H9 (cell line): Measurements from ENCODE around the gene PCCA. TPM values are rescaled to one million over a fixed set of nuclear protein-coding genes. Genes with fewer than 3 reads are reported as not detected.

Experiments used
- DNase-seq: peaks from one replicate; pipeline ENCODE4 v3.0.0-alpha.2; 2017
- H2AFZ ChIP-seq: one replicate; pipeline ENCODE4 v1.6.1; 2013; ENCODE audit warnings: mild to moderate bottlenecking, low read length, control low read depth, moderate library complexity
- H2AK5ac ChIP-seq: 2 replicates; pipeline ENCODE4 v1.6.1; 2013; ENCODE audit warnings: low read length, control low read depth, mixed read lengths; ENCODE audit not compliant: insufficient read length
- H2BK120ac ChIP-seq: one replicate; pipeline ENCODE4 v1.6.1; 2013; ENCODE audit warnings: low read depth, mild to moderate bottlenecking, low read length, control low read depth, inconsistent platforms; ENCODE audit not compliant: poor library complexity, severe bottlenecking
- H2BK12ac ChIP-seq: 2 replicates; pipeline ENCODE4 v1.6.1; 2013; ENCODE audit warnings: low read length, control low read depth, mixed read lengths, low read depth; ENCODE audit not compliant: insufficient read length
- H2BK15ac ChIP-seq: 2 replicates; pipeline ENCODE4 v1.6.1; 2013; ENCODE audit warnings: low read depth, low read length, control low read depth
- H2BK20ac ChIP-seq: one replicate; pipeline ENCODE4 v1.6.1; 2013; ENCODE audit warnings: low read depth, mild to moderate bottlenecking, low read length, control low read depth, inconsistent platforms; ENCODE audit not compliant: poor library complexity, severe bottlenecking
- H2BK5ac ChIP-seq: 2 replicates; pipeline ENCODE4 v1.6.1; 2013; ENCODE audit warnings: low read length, control low read depth, mixed read lengths; ENCODE audit not compliant: insufficient read length
- H3K14ac ChIP-seq: 2 replicates; pipeline ENCODE4 v1.6.1; 2013; ENCODE audit warnings: low read length, control low read depth; ENCODE audit not compliant: insufficient read depth
- H3K18ac ChIP-seq: 2 replicates; pipeline ENCODE4 v1.6.1; 2013; ENCODE audit warnings: low read depth, mild to moderate bottlenecking, mixed read lengths, low read length, control low read depth; ENCODE audit not compliant: insufficient read length
- H3K23ac ChIP-seq: 2 replicates; pipeline ENCODE4 v1.6.1; 2013; ENCODE audit warnings: low read length, control low read depth, mixed read lengths, low read depth; ENCODE audit not compliant: insufficient read length
- H3K23me2 ChIP-seq: 2 replicates; pipeline ENCODE4 v1.6.1; 2013; ENCODE audit warnings: low read depth, mild to moderate bottlenecking, mixed read lengths, low read length, control low read depth; ENCODE audit not compliant: insufficient read length, poor library complexity, severe bottlenecking
- H3K27ac ChIP-seq: 2 replicates; pipeline ENCODE4 v1.5.1; 2013; ENCODE audit warnings: low read length, control low read depth, mixed read lengths, low read depth; ENCODE audit not compliant: insufficient read length
- H3K27me3 ChIP-seq: 2 replicates; pipeline ENCODE4 v1.6.1; 2013; ENCODE audit warnings: low read length, control low read depth, inconsistent platforms; ENCODE audit not compliant: insufficient read depth
- H3K4ac ChIP-seq: 2 replicates; pipeline ENCODE4 v1.6.1; 2013; ENCODE audit warnings: low read depth, mild to moderate bottlenecking, control low read depth, inconsistent platforms, low read length, moderate library complexity
- H3K4me1 ChIP-seq: 2 replicates; pipeline ENCODE4 v1.6.1; 2013; ENCODE audit warnings: low read length, control low read depth, inconsistent platforms; ENCODE audit not compliant: insufficient read depth
- H3K4me2 ChIP-seq: 2 replicates; pipeline ENCODE4 v1.6.1; 2013; ENCODE audit warnings: low read length, control low read depth, mixed read lengths; ENCODE audit not compliant: insufficient read length, insufficient read depth
- H3K56ac ChIP-seq: 2 replicates; pipeline ENCODE4 v1.6.1; 2013; ENCODE audit warnings: low read depth, mild to moderate bottlenecking, mixed read lengths, low read length, control low read depth; ENCODE audit not compliant: insufficient read length
- H3K79me1 ChIP-seq: 2 replicates; pipeline ENCODE4 v1.6.1; 2013; ENCODE audit warnings: low read depth, mild to moderate bottlenecking, moderate library complexity, low read length, control low read depth, inconsistent platforms; ENCODE audit not compliant: insufficient read depth, poor library complexity, severe bottlenecking
- H3K79me2 ChIP-seq: 2 replicates; pipeline ENCODE4 v1.6.1; 2013; ENCODE audit warnings: low read length, control low read depth, inconsistent platforms; ENCODE audit not compliant: insufficient read depth
- H3K9ac ChIP-seq: 2 replicates; pipeline ENCODE4 v1.6.1; 2013; ENCODE audit warnings: low read length, control low read depth, mixed read lengths; ENCODE audit not compliant: insufficient read length; ENCODE audit errors: extremely low read depth
- H3K9me3 ChIP-seq: one replicate; pipeline ENCODE4 v1.6.1; 2013; ENCODE audit warnings: low read depth, low read length, inconsistent platforms; ENCODE audit not compliant: control insufficient read depth
- H3T11ph ChIP-seq: one replicate; pipeline ENCODE4 v1.6.1; 2013; ENCODE audit warnings: mild to moderate bottlenecking, low read length, control low read depth, inconsistent platforms
- H4K20me1 ChIP-seq: one replicate; pipeline ENCODE4 v1.6.1; 2013; ENCODE audit not compliant: control insufficient read depth, insufficient read length, insufficient read depth
- H4K5ac ChIP-seq: 2 replicates; pipeline ENCODE4 v1.6.1; 2013; ENCODE audit warnings: low read depth, mild to moderate bottlenecking, mixed read lengths, low read length, control low read depth; ENCODE audit not compliant: insufficient read length
- H4K8ac ChIP-seq: replicated peaks from 2 replicates; pipeline ENCODE4 v1.6.1; 2013; ENCODE audit warnings: low read length, control low read depth, mixed read lengths, low read depth; ENCODE audit not compliant: insufficient read length
- H4K91ac ChIP-seq: 2 replicates; pipeline ENCODE4 v1.6.1; 2013; ENCODE audit warnings: low read depth, mild to moderate bottlenecking, moderate library complexity, mixed read lengths, low read length, control low read depth; ENCODE audit not compliant: insufficient read length
- H3K27ac Mint-ChIP-seq, 3 experiments: 2 replicates in 2 of 3; 3 replicates in 1 of 3; pipeline ENCODE4 v1.8.0; 2020 to 2021; ENCODE audit warnings: mixed read lengths in 3 of 3, mild to moderate bottlenecking in 1 of 3, moderate library complexity in 1 of 3
- H3K27me3 Mint-ChIP-seq: 2 replicates; pipeline ENCODE4 v1.8.0; 2021; ENCODE audit warnings: low read depth, mild to moderate bottlenecking, moderate library complexity, mixed read lengths
- H3K36me3 Mint-ChIP-seq, 3 experiments: 2 replicates in 2 of 3; 3 replicates in 1 of 3; pipeline ENCODE4 v1.8.0; 2020 to 2021; ENCODE audit warnings: low read depth in 3 of 3, mixed read lengths in 3 of 3; ENCODE audit not compliant: insufficient read depth in 1 of 3
- H3K4me1 Mint-ChIP-seq, 2 experiments: 2 replicates each; pipeline ENCODE4 v1.8.0; 2020; ENCODE audit warnings: mixed read lengths in 2 of 2
- H3K4me3 Mint-ChIP-seq, 2 experiments: 2 replicates in 1 of 2; 3 replicates in 1 of 2; pipeline ENCODE4 v1.8.0; 2020 to 2021; ENCODE audit warnings: mild to moderate bottlenecking in 2 of 2, mixed read lengths in 2 of 2, moderate library complexity in 1 of 2
- H3K9me3 Mint-ChIP-seq, 2 experiments: 2 replicates in 1 of 2; 3 replicates in 1 of 2; pipeline ENCODE4 v1.8.0; 2020; ENCODE audit warnings: mild to moderate bottlenecking in 2 of 2, mixed read lengths in 2 of 2, moderate library complexity in 1 of 2
- WGBS: extraction: QIAGEN DNeasy Blood & Tissue Kit; methylation state at CpG from one replicate; pipeline ENCODE4 v1.1.7; 2013; ENCODE audit warnings: missing lambda C conversion rate, low lambda C conversion rate, mixed read lengths; ENCODE audit not compliant: insufficient read length; ENCODE audit errors: extremely low coverage; 5-methylcytosine and 5-hydroxymethylcytosine counted together
- total RNA-seq: library from RNA; stranded (reverse); gene quantifications from 2 replicates; pipeline ENCODE4 v1.2.1, GENCODE V29; 2021
- TF ChIP-seq, protein P1 (sequence below): fragments of 200-600 bp; sonication (generic); conservative IDR thresholded peaks from 3 replicates; pipeline ENCODE4 v1.8.0; 2021; ENCODE audit warnings: antibody characterized with exemption, mild to moderate bottlenecking

PCCA gene
- total RNA-seq, 1 experiment from 2014 or later: 56.5 TPM

DNA sequence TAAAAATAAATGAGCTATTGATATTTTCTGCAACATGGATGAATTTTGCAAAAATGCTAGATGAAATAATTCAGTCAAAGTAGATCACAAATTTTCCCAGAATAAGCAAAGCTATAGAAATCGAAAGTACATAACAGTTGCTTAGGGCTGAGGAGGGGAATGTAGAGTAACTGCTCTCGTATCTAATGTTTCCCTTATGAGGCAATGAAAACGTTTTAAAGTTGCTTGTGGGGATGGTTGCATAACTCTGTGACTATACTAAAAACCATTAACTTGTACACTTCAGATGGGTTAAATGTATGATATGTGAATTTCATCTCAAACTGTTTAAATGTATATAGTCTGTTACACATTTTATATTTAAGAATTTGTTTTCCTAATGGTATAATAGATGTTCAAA lies 268.0 kb downstream of the PCCA start:
- Mint-ChIP-seq H3K9me3 (no peaks in the 10 kb centered on the region), H3K4me1 (peaks cover 24 to 33% of the 10 kb centered on the region in 2 experiments), H3K27ac (no peak overlapping the region), H3K36me3 (peaks cover 2 to 7% (median 2%) of the 10 kb centered on the region in 3 experiments; a peak in 5 of 7 replicates), H3K4me3 (no peak overlapping the region), H3K27me3 (no peaks in the 10 kb centered on the region)
- no peak overlapping the region for H4K91ac ChIP-seq
- H4K20me1 ChIP-seq: no peaks in the 10 kb centered on the region
- no peak overlapping the region for H2BK5ac ChIP-seq
- no peak overlapping the region for H2BK120ac ChIP-seq
- no CpG with 5 or more reads among the region's 3 CpGs for WGBS
- H3T11ph ChIP-seq: no peak overlapping the region
- H2BK15ac ChIP-seq: no peak overlapping the region
- no peak overlapping the region for H2AFZ ChIP-seq
- no peak overlapping the region for H2BK12ac ChIP-seq
- no peak overlapping the region for H4K5ac ChIP-seq
- H3K4me1 ChIP-seq: peaks cover 8% of the 10 kb centered on the region
- H3K14ac ChIP-seq: no peak overlapping the region
- H3K79me1 ChIP-seq: no peaks in the 10 kb centered on the region
- no peak overlapping the region for H3K18ac ChIP-seq
- no peak overlapping the region for H3K4me2 ChIP-seq
- no peaks in the 10 kb centered on the region for H3K27me3 ChIP-seq
- no peak overlapping the region for H3K4ac ChIP-seq
- H2BK20ac ChIP-seq: no peak overlapping the region
- no peak overlapping the region for H2AK5ac ChIP-seq
- no peak overlapping the region for H3K23ac ChIP-seq
- no peaks in the 10 kb centered on the region for H3K23me2 ChIP-seq
- no peak overlapping the region for H4K8ac ChIP-seq
- H3K56ac ChIP-seq: no peak overlapping the region
- no peak for DNase-seq
- no peak overlapping the region for H3K27ac ChIP-seq
- no peaks in the 10 kb centered on the region for H3K9me3 ChIP-seq
- no peak overlapping the region for H3K9ac ChIP-seq
- H3K79me2 ChIP-seq: no peaks in the 10 kb centered on the region
- TF ChIP-seq, protein P1, sequence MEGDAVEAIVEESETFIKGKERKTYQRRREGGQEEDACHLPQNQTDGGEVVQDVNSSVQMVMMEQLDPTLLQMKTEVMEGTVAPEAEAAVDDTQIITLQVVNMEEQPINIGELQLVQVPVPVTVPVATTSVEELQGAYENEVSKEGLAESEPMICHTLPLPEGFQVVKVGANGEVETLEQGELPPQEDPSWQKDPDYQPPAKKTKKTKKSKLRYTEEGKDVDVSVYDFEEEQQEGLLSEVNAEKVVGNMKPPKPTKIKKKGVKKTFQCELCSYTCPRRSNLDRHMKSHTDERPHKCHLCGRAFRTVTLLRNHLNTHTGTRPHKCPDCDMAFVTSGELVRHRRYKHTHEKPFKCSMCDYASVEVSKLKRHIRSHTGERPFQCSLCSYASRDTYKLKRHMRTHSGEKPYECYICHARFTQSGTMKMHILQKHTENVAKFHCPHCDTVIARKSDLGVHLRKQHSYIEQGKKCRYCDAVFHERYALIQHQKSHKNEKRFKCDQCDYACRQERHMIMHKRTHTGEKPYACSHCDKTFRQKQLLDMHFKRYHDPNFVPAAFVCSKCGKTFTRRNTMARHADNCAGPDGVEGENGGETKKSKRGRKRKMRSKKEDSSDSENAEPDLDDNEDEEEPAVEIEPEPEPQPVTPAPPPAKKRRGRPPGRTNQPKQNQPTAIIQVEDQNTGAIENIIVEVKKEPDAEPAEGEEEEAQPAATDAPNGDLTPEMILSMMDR: no peak
